Fibroblast of villous mesenchyme (primary cell): Measurements from ENCODE around the gene TMEM26. TPM values are rescaled to one million over a fixed set of nuclear protein-coding genes. Genes with fewer than 3 reads are reported as not detected.

Source experiments
- DNase-seq: peaks from one replicate; pipeline ENCODE4 v3.0.0-alpha.2; 2010; ENCODE audit warnings: low read depth
- H3K4me3 ChIP-seq: 2 replicates; pipeline ENCODE4 v1.5.1; 2011; ENCODE audit warnings: low read depth, mild to moderate bottlenecking, low read length
- CTCF ChIP-seq: IDR thresholded peaks from 2 replicates; pipeline ENCODE4 v1.5.1; 2012; ENCODE audit warnings: low read depth, mild to moderate bottlenecking, low read length; ENCODE audit not compliant: insufficient read depth
- total RNA-seq: library from RNA; depleted of rRNA; stranded (reverse); fragments of >200 nt; gene quantifications from 2 replicates; pipeline ENCODE4 v1.2.3, GENCODE V29; 2012

The TMEM26 gene
- 5.6 and 6.4 TPM in 2 replicates for total RNA-seq

- TF ChIP-seq CTCF = no peak
- H3K4me3 ChIP-seq = peak within 1 kb of the TSS; percentile 77
- peak; percentile 62 for DNase-seq
These were observed at the start of gene TMEM26 for GRCh38 chr10:61452655-61453641. Gene TMEM26 (minus strand): TSS chr10:61453381. CDS start chr10:61453081, 300 bp downstream.

GRCh38 chr10:61500460-61500859 lies 47.3 kb upstream of the TMEM26 start:
- DNase-seq = no peak
- no peak overlapping the region for H3K4me3 ChIP-seq
- no peak for TF ChIP-seq CTCF

- H3K4me3 ChIP-seq = no peak overlapping the region
- no peak for TF ChIP-seq CTCF
- no peak for DNase-seq
These were observed 39.3 kb upstream of the TMEM26 start for GRCh38 chr10:61492364-61492995.

- no peak overlapping the region for H3K4me3 ChIP-seq
- no peak for DNase-seq
- no peak for TF ChIP-seq CTCF
These were observed 34.3 kb upstream of the TMEM26 start for GRCh38 chr10:61487506-61487905.

GRCh38 chr10:61486738-61487396 lies 33.7 kb upstream of the TMEM26 start:
- peak; percentile 87 for DNase-seq
- TF ChIP-seq CTCF = no peak
- no peak overlapping the region for H3K4me3 ChIP-seq

GRCh38 chr10:61486251-61486650 lies 33.1 kb upstream of the TMEM26 start:
- no peak for TF ChIP-seq CTCF
- H3K4me3 ChIP-seq = no peak overlapping the region
- DNase-seq = no peak
